MM.1S (cell line): ENCODE data around the gene DMKN.

Experiments used
- CTCF ChIP-seq: fragments of 300-600 bp; sonication (generic); IDR thresholded peaks from 2 replicates; pipeline ENCODE4 v1.5.1; 2016; ENCODE audit warnings: antibody characterized with exemption, low read length, mixed read lengths
- EZH2 ChIP-seq: fragments of 300-600 bp; sonication (generic); optimal IDR thresholded peaks from 2 replicates; pipeline ENCODE3; 2017; ENCODE audit warnings: low read depth, mild to moderate bottlenecking, antibody characterized with exemption, low read length, mixed read lengths
- EZH2phosphoT487 ChIP-seq: fragments of 300-600 bp; sonication (generic); IDR thresholded peaks from 2 replicates; pipeline ENCODE4 v1.6.1; 2018; ENCODE audit warnings: antibody characterized with exemption, low read length

DNA sequence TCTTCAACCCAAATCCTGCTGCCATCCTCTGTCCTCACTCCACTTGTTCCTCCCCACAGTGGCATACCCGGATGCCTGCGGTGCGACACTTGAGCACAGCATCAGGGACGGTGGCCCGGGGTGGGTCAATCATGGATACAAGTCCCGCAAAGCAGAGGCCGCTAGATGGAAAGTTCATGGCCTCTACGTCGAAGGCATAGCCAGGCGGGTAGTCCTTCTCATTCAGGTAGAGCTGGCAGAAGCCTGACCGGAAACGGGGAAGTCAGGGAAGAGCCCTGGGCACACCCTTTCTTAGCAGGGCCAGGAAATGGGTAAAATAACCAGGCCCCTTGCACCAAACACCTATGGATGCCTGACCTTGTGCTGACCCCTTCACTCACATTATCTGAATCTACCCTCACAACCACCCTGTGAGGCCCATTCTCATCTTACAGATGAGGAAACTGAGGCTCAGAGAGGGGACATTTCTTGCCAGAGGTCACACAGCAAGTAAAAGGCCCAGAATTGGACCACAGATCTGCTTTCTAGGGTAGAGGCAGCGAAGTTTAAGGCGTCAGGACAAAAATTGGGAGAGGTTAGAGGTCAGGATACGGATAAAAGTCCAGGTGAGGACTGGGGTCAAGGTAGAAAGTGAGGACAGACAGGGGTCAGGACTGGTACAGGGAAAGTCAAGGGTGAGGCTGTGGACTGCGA, 43.5 kb upstream of the DMKN start:
- TF ChIP-seq CTCF (no peak), EZH2phosphoT487 (no peak), EZH2 (no peak)
